Small intestine (tissue), 7 donors: ENCODE data around the gene NDUFAF2. TPM values are rescaled to one million over a fixed set of nuclear protein-coding genes. Genes with fewer than 3 reads are reported as not detected.
A peak's percentile ranks its signal among the peaks of the same experiment; 100 is the strongest.
"Not testable (repeated sequence)": the region's sequence is repeated elsewhere in the genome, so short reads cannot be mapped to it uniquely, and the experiment has no call there.

Experiments
- DNase-seq, 2 donors: peaks; one replicate each; pipeline versions ENCODE4 v3.0.0 to v3.0.0-alpha.2; 2013
- FAIRE-seq: peaks from 2 replicates; lab custom pipeline; 2012; peaks lifted over from hg19 to GRCh38; lab: Jason Lieb, UNC
- H3K27ac ChIP-seq, 3 donors: one replicate each; pipeline ENCODE4 v1.5.1; 2013; ENCODE audit warnings: low read length in 2 of 3, mild to moderate bottlenecking in 2 of 3, control low read depth in 1 of 3, inconsistent platforms in 1 of 3, low read depth in 1 of 3, moderate library complexity in 1 of 3
- H3K27me3 ChIP-seq, 3 donors: one replicate each; pipeline ENCODE4 v1.6.1; 2013; ENCODE audit warnings: low read length in 3 of 3, inconsistent platforms in 1 of 3; ENCODE audit not compliant: control insufficient read depth in 3 of 3, insufficient read depth in 3 of 3
- H3K36me3 ChIP-seq, 3 donors: one replicate each; pipeline ENCODE4 v1.6.1; 2013; ENCODE audit warnings: low read length in 3 of 3, inconsistent platforms in 1 of 3, low read depth in 1 of 3, mild to moderate bottlenecking in 1 of 3, moderate library complexity in 1 of 3; ENCODE audit not compliant: control insufficient read depth in 3 of 3, insufficient read depth in 2 of 3
- H3K4me1 ChIP-seq, 3 donors: one replicate each; pipeline ENCODE4 v1.6.1; 2013; ENCODE audit warnings: low read length in 2 of 3, inconsistent platforms in 1 of 3, low read depth in 1 of 3, mild to moderate bottlenecking in 1 of 3, moderate library complexity in 1 of 3; ENCODE audit not compliant: control insufficient read depth in 3 of 3, insufficient read depth in 2 of 3
- H3K4me3 ChIP-seq, 3 donors: one replicate each; pipeline ENCODE4 v1.5.1; 2013; ENCODE audit warnings: low read length in 3 of 3, control low read depth in 1 of 3, inconsistent platforms in 1 of 3, low read depth in 1 of 3, mild to moderate bottlenecking in 1 of 3, moderate library complexity in 1 of 3
- H3K9me3 ChIP-seq, 2 donors: one replicate each; pipeline ENCODE4 v1.6.1; 2013; ENCODE audit warnings: low read depth in 1 of 2, low read length in 1 of 2; ENCODE audit not compliant: control insufficient read depth in 2 of 2, insufficient read depth in 1 of 2
- WGBS, 3 donors: extraction: QIAGEN DNeasy Blood & Tissue Kit; methylation state at CpG; one replicate each; pipeline ENCODE4 v1.1.7; 2013; 5-methylcytosine and 5-hydroxymethylcytosine counted together
- polyA plus RNA-seq, 4 donors: library from polyadenylated mRNA; stranded (reverse) in 3 of 4; unstranded in 1 of 4; fragments of 200-250 nt in 3 of 4; fragments of 120-200 nt in 1 of 4; gene quantifications; one replicate each; pipeline versions ENCODE4 v1.2.1 to v1.2.3, GENCODE V29; 2013
- donor health status: healthy with polysubstance abuse.
- donor health status: control.
- donor health status: control.
- donor health status: Bipolar disorder and iron deficiency.
- donor health status: healthy.

Gene NDUFAF2
- polyA plus RNA-seq, 4 donors, result 27.6 to 60.3 (median 38.3) TPM

DNA sequence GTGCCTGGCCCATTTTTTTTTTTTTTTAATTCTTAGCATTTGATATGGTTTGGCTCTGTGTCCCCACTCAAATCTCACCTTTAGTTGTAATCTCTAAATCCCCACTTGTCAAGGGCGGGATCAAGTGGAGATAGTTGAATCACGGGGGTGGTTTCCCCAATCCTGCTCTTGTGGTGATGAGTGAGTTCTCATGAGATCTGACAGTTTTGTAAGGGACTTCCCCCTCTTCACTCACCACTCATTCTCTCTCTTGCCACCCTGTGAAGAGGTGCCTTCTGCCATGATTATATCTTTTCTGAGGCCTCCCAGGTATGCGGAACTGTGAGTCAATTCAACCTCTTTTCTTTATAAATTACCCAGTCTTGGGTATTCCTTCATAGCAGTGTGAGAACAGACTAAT is 27.2 kb downstream of the NDUFAF2 start:
- no peaks in the 10 kb centered on the region for H3K36me3 ChIP-seq
- H3K27me3 ChIP-seq, result no peaks in the 10 kb centered on the region
- DNase-seq, result no peak
- 61 to 85% (median 82%) methylated on average over 3 of the region's 3 CpGs for WGBS, 3 donors
- no peaks in the 10 kb centered on the region for H3K9me3 ChIP-seq
- H3K27ac ChIP-seq, result no peak overlapping the region
- H3K4me3 ChIP-seq, result no peak overlapping the region
- no peak for FAIRE-seq
- H3K4me1 ChIP-seq, result peaks cover 0 to 3% (median 0%) of the 10 kb centered on the region in 3 donors

- Histone ChIP-seq H3K4me1 (peaks cover 0 to 21% (median 2%) of the 10 kb centered on the region in 3 donors), H3K27ac (peak overlapping the region in 1 of 3 donors; percentile 77), H3K9me3 (peaks cover 0 to 20% of the 10 kb centered on the region in 2 donors), H3K36me3 (no peaks in the 10 kb centered on the region), H3K27me3 (no peaks in the 10 kb centered on the region), H3K4me3 (no peak overlapping the region)
- DNase-seq (peak; percentile 16 to 81), FAIRE-seq (no peak)
- 52 to 70% (median 66%) methylated on average over 8 to 9 of the region's 9 CpGs for WGBS, 3 donors
Measured at GRCh38 chr5:60977956-60978737, 33.1 kb downstream of the NDUFAF2 start.

GRCh38 chr5:60978968-60979367 is 34.0 kb downstream of the NDUFAF2 start:
- 75 to 89% (median 88%) methylated on average over 1 of the region's 1 CpG for WGBS, 3 donors
- no peaks in the 10 kb centered on the region for H3K36me3 ChIP-seq
- DNase-seq (peak in 1 of 2 donors; percentile 22), FAIRE-seq (no peak)
- H3K27me3 ChIP-seq, result no peaks in the 10 kb centered on the region
- H3K4me1 ChIP-seq, result peaks cover 0 to 21% (median 2%) of the 10 kb centered on the region in 3 donors
- peak overlapping the region in 1 of 3 donors; percentile 77 for H3K27ac ChIP-seq
- H3K4me3 ChIP-seq, result no peak overlapping the region
- peaks cover 0 to 20% of the 10 kb centered on the region in 2 donors for H3K9me3 ChIP-seq

- FAIRE-seq (no peak), DNase-seq (no peak)
- WGBS, 3 donors, result 93 to 96% (median 94%) methylated on average over 2 of the region's 2 CpGs
- H3K9me3 ChIP-seq, result peaks cover 0 to 24% of the 10 kb centered on the region in 2 donors
- peaks cover 0 to 21% (median 2%) of the 10 kb centered on the region in 3 donors for H3K4me1 ChIP-seq
- H3K27me3 ChIP-seq, result no peaks in the 10 kb centered on the region
- no peaks in the 10 kb centered on the region for H3K36me3 ChIP-seq
- H3K4me3 ChIP-seq, result no peak overlapping the region
- H3K27ac ChIP-seq, result no peak overlapping the region
Measured at GRCh38 chr5:60980511-60980910, 35.5 kb downstream of the NDUFAF2 start.

GRCh38 chr5:60982127-60982526 is 37.1 kb downstream of the NDUFAF2 start:
- not testable (repeated sequence) for H3K36me3 ChIP-seq, H3K4me3 ChIP-seq, H3K27ac ChIP-seq, H3K27me3 ChIP-seq, DNase-seq, FAIRE-seq
- peaks cover 0 to 27% of the 10 kb centered on the region in 2 donors for H3K9me3 ChIP-seq
- 88 to 98% (median 93%) methylated on average over 3 of the region's 3 CpGs for WGBS, 3 donors
- peaks cover 0 to 19% (median 2%) of the 10 kb centered on the region in 3 donors for H3K4me1 ChIP-seq

DNA sequence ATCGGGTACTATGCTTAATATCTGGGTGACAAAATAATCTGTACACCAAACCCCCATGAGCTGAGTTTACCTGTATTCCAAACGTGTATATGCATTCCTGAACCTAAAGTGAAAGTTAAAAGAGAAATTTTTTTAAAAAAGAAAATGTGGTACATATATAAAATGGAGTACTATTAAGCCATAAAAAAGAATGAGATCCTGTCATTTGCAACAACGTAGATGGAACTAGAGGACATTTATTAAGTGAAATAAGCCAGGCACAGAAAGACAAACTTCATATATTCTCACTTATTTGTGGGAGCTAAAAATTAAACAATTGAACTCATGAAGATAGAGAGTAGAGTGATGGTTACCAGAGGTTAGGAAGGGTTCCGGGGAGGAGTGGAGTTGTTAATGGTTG is 44.8 kb downstream of the NDUFAF2 start:
- DNase-seq (no peak), FAIRE-seq (peak; percentile 85)
- 78 to 90% (median 89%) methylated on average over 4 of the region's 4 CpGs for whole genome bisulfite sequencing, 3 donors
- Histone ChIP-seq H3K4me3 (no peak overlapping the region), H3K9me3 (peaks cover 6 to 26% of the 10 kb centered on the region in 2 donors), H3K27ac (no peak overlapping the region), H3K27me3 (no peaks in the 10 kb centered on the region), H3K4me1 (no peaks in the 10 kb centered on the region), H3K36me3 (peaks cover 0 to 17% (median 0%) of the 10 kb centered on the region in 3 donors)

DNA sequence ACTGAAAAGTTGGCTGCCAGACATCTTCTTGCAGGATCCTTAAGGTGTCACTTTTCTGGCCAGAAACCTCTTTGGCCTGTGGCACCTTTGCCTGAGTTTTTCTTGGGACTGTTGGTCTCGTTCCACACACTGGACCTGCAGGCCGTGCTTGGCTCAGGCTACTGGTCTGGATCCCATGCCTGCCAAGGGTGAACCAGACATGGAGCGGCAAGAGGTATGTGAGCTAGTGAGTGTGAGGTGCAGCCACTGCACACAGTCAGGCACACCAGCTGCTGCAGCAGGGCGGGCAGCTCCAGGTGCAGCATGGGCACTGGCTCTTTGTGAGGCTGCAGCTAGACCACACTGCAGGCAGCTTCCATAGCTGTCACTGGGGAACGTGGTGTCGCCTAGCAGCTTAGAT is 47.9 kb downstream of the NDUFAF2 start:
- 96 to 98% (median 96%) methylated on average over 6 of the region's 6 CpGs for WGBS, 3 donors
- peaks cover 6 to 21% of the 10 kb centered on the region in 2 donors for H3K9me3 ChIP-seq
- DNase-seq (no peak), FAIRE-seq (no peak)
- no peaks in the 10 kb centered on the region for H3K27me3 ChIP-seq
- peaks cover 0 to 17% (median 0%) of the 10 kb centered on the region in 3 donors for H3K36me3 ChIP-seq
- no peak overlapping the region for H3K4me3 ChIP-seq
- H3K27ac ChIP-seq, result no peak overlapping the region
- no peaks in the 10 kb centered on the region for H3K4me1 ChIP-seq

DNA sequence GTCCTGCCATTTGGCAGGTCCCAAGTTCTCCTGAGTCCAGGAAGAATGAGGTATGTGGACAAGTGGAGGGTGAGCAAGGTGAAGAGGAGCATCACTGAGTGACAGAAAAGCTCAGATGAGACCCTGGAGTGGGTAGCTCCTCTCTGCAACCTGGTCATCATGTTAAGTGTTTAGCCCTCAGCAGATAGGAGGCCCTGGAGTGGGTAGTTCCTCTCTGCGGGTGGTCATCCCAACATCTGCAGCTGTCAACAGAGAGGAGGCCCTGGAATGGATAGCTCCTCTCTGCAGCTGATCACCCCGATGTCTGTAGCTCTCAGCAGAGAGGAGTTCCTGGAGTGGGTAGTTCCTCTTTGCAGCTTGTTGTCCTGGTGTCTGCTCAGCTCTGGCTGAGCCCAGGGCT is 48.4 kb downstream of the NDUFAF2 start:
- DNase-seq (no peak), FAIRE-seq (no peak)
- WGBS, 3 donors, result 95 to 100% (median 100%) methylated on average over 2 of the region's 2 CpGs
- no peaks in the 10 kb centered on the region for H3K27me3 ChIP-seq
- H3K4me3 ChIP-seq, result no peak overlapping the region
- H3K4me1 ChIP-seq, result no peaks in the 10 kb centered on the region
- peaks cover 0 to 17% (median 0%) of the 10 kb centered on the region in 3 donors for H3K36me3 ChIP-seq
- H3K27ac ChIP-seq, result no peak overlapping the region
- H3K9me3 ChIP-seq, result peaks cover 6 to 21% of the 10 kb centered on the region in 2 donors
